MM.1S (cell line): ENCODE results near the gene HS6ST3.

Experiments
- EZH2 ChIP-seq: fragments of 300-600 bp; sonication (generic); optimal IDR thresholded peaks from 2 replicates; pipeline ENCODE3; 2017; ENCODE audit warnings: low read depth, mild to moderate bottlenecking, antibody characterized with exemption, low read length, mixed read lengths
- EZH2phosphoT487 ChIP-seq: fragments of 300-600 bp; sonication (generic); IDR thresholded peaks from 2 replicates; pipeline ENCODE4 v1.6.1; 2018; ENCODE audit warnings: antibody characterized with exemption, low read length
- TF ChIP-seq, protein P1 (sequence below): fragments of 300-600 bp; sonication (generic); IDR thresholded peaks from 2 replicates; pipeline ENCODE4 v1.5.1; 2016; ENCODE audit warnings: antibody characterized with exemption, low read length, mixed read lengths

DNA sequence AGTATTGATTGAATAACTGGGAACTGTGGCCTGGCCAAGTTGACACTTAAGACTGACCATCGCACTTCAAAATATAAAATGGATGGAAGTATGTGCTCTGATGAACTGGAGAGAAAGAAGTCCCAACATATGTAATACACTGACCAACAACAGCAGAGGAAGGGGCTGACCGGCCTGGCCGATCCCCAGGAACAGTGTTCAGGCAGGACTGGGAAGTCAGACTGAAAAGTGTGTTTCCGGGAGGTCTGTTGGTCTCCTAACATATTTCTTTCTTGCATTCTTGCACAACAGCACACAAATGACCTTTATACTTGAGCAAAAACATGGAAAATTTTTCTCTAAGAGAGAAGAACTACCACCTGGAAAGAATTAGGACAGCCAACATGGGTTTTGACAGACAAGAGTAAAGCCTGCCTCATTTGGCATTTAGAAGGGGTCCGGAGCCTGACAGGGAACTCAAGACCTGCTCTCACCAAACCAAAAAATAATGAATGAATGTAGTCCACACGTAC is 606.5 kb downstream of the HS6ST3 start:
- TF ChIP-seq EZH2phosphoT487, result no peak
- TF ChIP-seq, protein P1, sequence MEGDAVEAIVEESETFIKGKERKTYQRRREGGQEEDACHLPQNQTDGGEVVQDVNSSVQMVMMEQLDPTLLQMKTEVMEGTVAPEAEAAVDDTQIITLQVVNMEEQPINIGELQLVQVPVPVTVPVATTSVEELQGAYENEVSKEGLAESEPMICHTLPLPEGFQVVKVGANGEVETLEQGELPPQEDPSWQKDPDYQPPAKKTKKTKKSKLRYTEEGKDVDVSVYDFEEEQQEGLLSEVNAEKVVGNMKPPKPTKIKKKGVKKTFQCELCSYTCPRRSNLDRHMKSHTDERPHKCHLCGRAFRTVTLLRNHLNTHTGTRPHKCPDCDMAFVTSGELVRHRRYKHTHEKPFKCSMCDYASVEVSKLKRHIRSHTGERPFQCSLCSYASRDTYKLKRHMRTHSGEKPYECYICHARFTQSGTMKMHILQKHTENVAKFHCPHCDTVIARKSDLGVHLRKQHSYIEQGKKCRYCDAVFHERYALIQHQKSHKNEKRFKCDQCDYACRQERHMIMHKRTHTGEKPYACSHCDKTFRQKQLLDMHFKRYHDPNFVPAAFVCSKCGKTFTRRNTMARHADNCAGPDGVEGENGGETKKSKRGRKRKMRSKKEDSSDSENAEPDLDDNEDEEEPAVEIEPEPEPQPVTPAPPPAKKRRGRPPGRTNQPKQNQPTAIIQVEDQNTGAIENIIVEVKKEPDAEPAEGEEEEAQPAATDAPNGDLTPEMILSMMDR, result no peak
- no peak for TF ChIP-seq EZH2
